A673 (cell line): ENCODE measurements around the gene CDC42BPG. TPM values are rescaled to one million over a fixed set of nuclear protein-coding genes. Genes with fewer than 3 reads are reported as not detected.

ENCODE experiments used
- BruUV-seq: library from RNA; stranded (reverse); fragments of 400-500 nt; replicated peaks from 2 replicates; lab custom pipeline; 2021; lab: Mats Ljungman, UMichigan
- CTCF ChIA-PET: fragments of 300-600 bp; sonication (Branson Sonifier 250); formaldehyde crosslinking; loops from one replicate; lab custom pipeline; 2022; ENCODE audit warnings: antibody characterized with exemption; lab: Charles Lee
- POLR2A ChIA-PET: fragments of 300-600 bp; sonication (Branson Sonifier 250); formaldehyde crosslinking; loops from one replicate; lab custom pipeline; 2022; ENCODE audit warnings: antibody characterized with exemption; ENCODE audit not compliant: low non-redundant PET; lab: Charles Lee
- DNase-seq: peaks from one replicate; pipeline ENCODE4 v3.0.0-alpha.2; 2015; ENCODE audit warnings: low spot score
- H3K27ac ChIP-seq: fragments of 200-600 bp; sonication (generic); 2 replicates; pipeline ENCODE4 v1.5.1; 2016; ENCODE audit warnings: mixed run types, low read depth, mild to moderate bottlenecking, mixed read lengths, antibody characterized with exemption, low read length; ENCODE audit not compliant: poor library complexity, severe bottlenecking
- H3K27me3 ChIP-seq: fragments of 200-600 bp; sonication (generic); replicated peaks from 2 replicates; pipeline ENCODE4 v1.6.1; 2017; ENCODE audit warnings: mixed run types, low read depth, mild to moderate bottlenecking, mixed read lengths, antibody characterized with exemption, low read length; ENCODE audit not compliant: insufficient read depth, poor library complexity
- H3K36me3 ChIP-seq: fragments of 200-600 bp; sonication (generic); 2 replicates; pipeline ENCODE4 v1.6.1; 2016; ENCODE audit warnings: mixed run types, mild to moderate bottlenecking, mixed read lengths, antibody characterized with exemption, low read length; ENCODE audit not compliant: insufficient read depth, poor library complexity, severe bottlenecking
- H3K4me1 ChIP-seq: fragments of 200-600 bp; sonication (generic); 2 replicates; pipeline ENCODE4 v1.6.1; 2017; ENCODE audit warnings: mixed run types, mild to moderate bottlenecking, mixed read lengths, antibody characterized with exemption, low read length; ENCODE audit not compliant: insufficient read depth, poor library complexity, severe bottlenecking
- H3K4me3 ChIP-seq: fragments of 200-600 bp; sonication (generic); 2 replicates; pipeline ENCODE4 v1.5.1; 2016; ENCODE audit warnings: low read depth, mixed run types, mild to moderate bottlenecking, mixed read lengths, low read length; ENCODE audit not compliant: poor library complexity, severe bottlenecking
- H3K9me3 ChIP-seq: fragments of 200-600 bp; sonication (generic); 2 replicates; pipeline ENCODE4 v1.6.1; 2016; ENCODE audit warnings: mixed run types, low read depth, mild to moderate bottlenecking, mixed read lengths, antibody characterized with exemption, low read length; ENCODE audit not compliant: poor library complexity, severe bottlenecking
- CTCF ChIP-seq: fragments of 300-800, 200-600 bp; sonication (generic); conservative IDR thresholded peaks from 2 replicates; pipeline ENCODE4 v1.5.1; 2017; ENCODE audit warnings: low read depth, mild to moderate bottlenecking, antibody characterized with exemption, low read length, moderate library complexity, mixed read lengths
- EZH2 ChIP-seq: fragments of 200-600 bp; sonication (generic); IDR thresholded peaks from 2 replicates; pipeline ENCODE4 v1.6.1; 2017; ENCODE audit warnings: borderline replicate concordance, low read depth, mild to moderate bottlenecking, mixed read lengths, antibody characterized with exemption, low read length; ENCODE audit not compliant: poor library complexity, severe bottlenecking
- intact Hi-C: fragments of 100-400 bp; cut with micrococcal nuclease; formaldehyde crosslinking; loops from one replicate; pipeline ENCODE4 v1.10.0; 2022; ENCODE audit not compliant: unreplicated experiment
- total RNA-seq: library from RNA; stranded (reverse); gene quantifications from 2 replicates; pipeline ENCODE4 v1.2.3, GENCODE V29; 2021

CDC42BPG gene
- total RNA-seq, 1 experiment from 2014 or later = 4.6 TPM

- ChIA-PET POLR2A (interaction anchor here (0.6 to 0.7 kb wide), 2 partner anchors 15 to 59 kb away, joined by 3 to 5 read pairs; no protein-coding TSS in a partner anchor), CTCF (interaction anchor here (0.7 kb wide), 1 partner anchor 49 kb away, joined by 4 read pairs; no protein-coding TSS in a partner anchor)
- Histone ChIP-seq H3K4me1 (no peaks in the 10 kb centered on the region), H3K9me3 (no peaks in the 10 kb centered on the region), H3K27me3 (no peaks in the 10 kb centered on the region), H3K36me3 (peaks cover 11% of the 10 kb centered on the region), H3K27ac (no peak overlapping the region), H3K4me3 (no peak overlapping the region)
- intact Hi-C loops = no loop called here
- no TSS peak for BruUV-seq
- TF ChIP-seq EZH2 (no peak), CTCF (no peak)
- no peak for DNase-seq
Measured at GRCh38 chr11:64794526-64794925, 49.9 kb downstream of the CDC42BPG start.

- no peak overlapping the region for H3K4me3 ChIP-seq
- H3K4me1 ChIP-seq = no peaks in the 10 kb centered on the region
- H3K27ac ChIP-seq = no peak overlapping the region
- ChIA-PET CTCF (no interaction called here), POLR2A (interaction anchor here (0.7 kb wide), 1 partner anchor 212 kb away, joined by 6 read pairs; no protein-coding TSS in a partner anchor)
- TF ChIP-seq EZH2 (no peak), CTCF (no peak)
- intact Hi-C loops = no loop called here
- no peak for DNase-seq
- no peaks in the 10 kb centered on the region for H3K27me3 ChIP-seq
- no peaks in the 10 kb centered on the region for H3K9me3 ChIP-seq
- H3K36me3 ChIP-seq = peaks cover 11% of the 10 kb centered on the region
- BruUV-seq = no TSS peak
Measured at GRCh38 chr11:64793271-64794160, 50.9 kb downstream of the CDC42BPG start.

- Histone ChIP-seq H3K27me3 (no peaks in the 10 kb centered on the region), H3K4me3 (no peak overlapping the region), H3K4me1 (no peaks in the 10 kb centered on the region), H3K9me3 (no peaks in the 10 kb centered on the region), H3K36me3 (peaks cover 11% of the 10 kb centered on the region), H3K27ac (no peak overlapping the region)
- ChIA-PET POLR2A (no interaction called here), CTCF (no interaction called here)
- DNase-seq = no peak
- no TSS peak for BruUV-seq
- intact Hi-C loops = no loop called here
- TF ChIP-seq CTCF (no peak), EZH2 (no peak)
Measured at GRCh38 chr11:64792482-64792881, 52.0 kb downstream of the CDC42BPG start.
